HL-60 (cell line): ENCODE measurements around the gene CDK19.

Experiments used
- DNase-seq, 2 experiments: peaks; one replicate each; pipeline ENCODE4 v3.0.0-alpha.2; 2010 to 2020; ENCODE audit warnings: low read depth in 1 of 2, low spot score in 1 of 2
- H3K27ac ChIP-seq: fragments of 250-450 bp; sonication (Bioruptor Pico); replicated peaks from 2 replicates; pipeline ENCODE4 v1.5.1; 2020; ENCODE audit warnings: mild to moderate bottlenecking, moderate library complexity
- H3K27me3 ChIP-seq: fragments of 250-450 bp; sonication (Bioruptor Pico); 2 replicates; pipeline ENCODE4 v1.5.1; 2021; ENCODE audit warnings: mild to moderate bottlenecking, moderate library complexity; ENCODE audit not compliant: insufficient read depth, poor library complexity, severe bottlenecking
- H3K4me3 ChIP-seq: replicated peaks from 2 replicates; pipeline ENCODE4 v1.5.1; 2011; ENCODE audit warnings: mild to moderate bottlenecking, control low read depth, low read length; ENCODE audit not compliant: insufficient read depth
- CTCF ChIP-seq: IDR thresholded peaks from one replicate; pipeline ENCODE4 v1.5.1; 2011; ENCODE audit warnings: low read length, control low read depth, inconsistent platforms; ENCODE audit not compliant: insufficient read depth
- GABPA ChIP-seq: IDR thresholded peaks from 2 replicates; pipeline ENCODE4 v1.6.1; 2012; ENCODE audit warnings: low read depth
- POLR2AphosphoS5 ChIP-seq: IDR thresholded peaks from 2 replicates; pipeline ENCODE4 v1.6.1; 2012; ENCODE audit warnings: low read depth
- REST ChIP-seq: IDR thresholded peaks from 2 replicates; pipeline ENCODE4 v1.6.1; 2012; ENCODE audit warnings: low read depth; ENCODE audit not compliant: insufficient replicate concordance
- SPI1 ChIP-seq: IDR thresholded peaks from 2 replicates; pipeline ENCODE4 v1.6.1; 2012; ENCODE audit warnings: low read depth, mild to moderate bottlenecking, borderline replicate concordance

The CDK19 gene

GRCh38 chr6:110653381-110653780 is 161.9 kb downstream of the CDK19 start:
- H3K27me3 ChIP-seq: no peaks in the 10 kb centered on the region
- TF ChIP-seq CTCF (no peak), REST (no peak), SPI1 (no peak), POLR2AphosphoS5 (no peak), GABPA (no peak)
- no peak for DNase-seq
- no peak overlapping the region for H3K27ac ChIP-seq
- H3K4me3 ChIP-seq: no peak overlapping the region

- TF ChIP-seq GABPA (no peak), SPI1 (no peak), POLR2AphosphoS5 (no peak), REST (no peak), CTCF (no peak)
- no peak overlapping the region for H3K4me3 ChIP-seq
- DNase-seq: no peak
- H3K27ac ChIP-seq: no peak overlapping the region
- H3K27me3 ChIP-seq: no peaks in the 10 kb centered on the region
Observed at GRCh38 chr6:110652520-110652919, 162.7 kb downstream of the CDK19 start.

- H3K4me3 ChIP-seq: no peak overlapping the region
- H3K27me3 ChIP-seq: no peaks in the 10 kb centered on the region
- TF ChIP-seq REST (no peak), POLR2AphosphoS5 (no peak), SPI1 (no peak), GABPA (no peak), CTCF (no peak)
- no peak for DNase-seq
- no peak overlapping the region for H3K27ac ChIP-seq
Observed at GRCh38 chr6:110650755-110651154, 164.5 kb downstream of the CDK19 start.
